Stomach (tissue), 4 donors: ENCODE data around the gene TLR9.

Experiments
- CTCF ChIP-seq, 7 experiments: fragments of 450-650 bp in 4 of 7; fragments of 200-600 bp in 3 of 7; sonication (generic) in 3 of 7; IDR thresholded peaks; one replicate each; pipeline ENCODE4 v1.5.1; 2016 to 2019; ENCODE audit warnings: antibody characterized with exemption in 7 of 7, control low read depth in 2 of 7, mild to moderate bottlenecking in 1 of 7
- EP300 ChIP-seq: sonication (generic); formaldehyde crosslinking; IDR thresholded peaks from one replicate; pipeline ENCODE4 v1.6.1; 2017; ENCODE audit warnings: antibody characterized with exemption
- POLR2AphosphoS5 ChIP-seq, 3 donors: sonication (generic); formaldehyde crosslinking; IDR thresholded peaks; one replicate each; pipeline ENCODE4 v1.6.1; 2016; ENCODE audit warnings: antibody characterized with exemption in 3 of 3

GRCh38 chr3:52226229-52226817 lies 878 bp upstream of the TLR9 start:
- TF ChIP-seq CTCF (IDR thresholded peaks at IDR 0.05) (no peak), EP300 (no peak), POLR2AphosphoS5 (IDR thresholded peaks at IDR 0.05) (no peak)
